RWPE2 (cell line): Measurements from ENCODE around the gene B4GAT1.

Experiments
- ATAC-seq: fragments of 200-7000 bp; cut with Tn5 transposase; 3 replicates; pipeline ENCODE4 v1.9.1; 2021; ENCODE audit warnings: low read depth
- DNase-seq: peaks from one replicate; pipeline ENCODE4 v3.0.0-alpha.2; 2020; ENCODE audit warnings: low spot score
- H3K27ac ChIP-seq: fragments of 450-650 bp; 2 replicates; pipeline ENCODE4 v1.5.1; 2017; ENCODE audit warnings: mild to moderate bottlenecking; ENCODE audit not compliant: poor library complexity, severe bottlenecking
- H3K27me3 ChIP-seq: fragments of 250-450 bp; sonication (Bioruptor Pico); 2 replicates; pipeline ENCODE4 v1.5.1; 2021; ENCODE audit warnings: mild to moderate bottlenecking, moderate library complexity; ENCODE audit not compliant: insufficient read depth, poor library complexity, severe bottlenecking
- H3K36me3 ChIP-seq: fragments of 250-450 bp; sonication (Bioruptor Pico); 2 replicates; pipeline ENCODE4 v1.5.1; 2020; ENCODE audit warnings: low read depth, mild to moderate bottlenecking, moderate library complexity
- H3K4me1 ChIP-seq: fragments of 250-450 bp; sonication (Bioruptor Pico); 2 replicates; pipeline ENCODE4 v1.5.1; 2021; ENCODE audit warnings: mild to moderate bottlenecking, moderate library complexity; ENCODE audit not compliant: insufficient read depth, poor library complexity, severe bottlenecking
- H3K4me3 ChIP-seq: fragments of 250-450 bp; sonication (Bioruptor Pico); 2 replicates; pipeline ENCODE4 v1.5.1; 2021; ENCODE audit warnings: mild to moderate bottlenecking, moderate library complexity; ENCODE audit not compliant: severe bottlenecking
- H3K9me3 ChIP-seq: fragments of 250-450 bp; sonication (Bioruptor Pico); 2 replicates; pipeline ENCODE4 v1.5.1; 2021; ENCODE audit warnings: mild to moderate bottlenecking, moderate library complexity; ENCODE audit not compliant: severe bottlenecking
- CTCF ChIP-seq: fragments of 450-650 bp; IDR thresholded peaks from one replicate; pipeline ENCODE4 v1.5.1; 2017; ENCODE audit warnings: mild to moderate bottlenecking, moderate library complexity; ENCODE audit not compliant: poor library complexity, severe bottlenecking

Gene B4GAT1

DNA sequence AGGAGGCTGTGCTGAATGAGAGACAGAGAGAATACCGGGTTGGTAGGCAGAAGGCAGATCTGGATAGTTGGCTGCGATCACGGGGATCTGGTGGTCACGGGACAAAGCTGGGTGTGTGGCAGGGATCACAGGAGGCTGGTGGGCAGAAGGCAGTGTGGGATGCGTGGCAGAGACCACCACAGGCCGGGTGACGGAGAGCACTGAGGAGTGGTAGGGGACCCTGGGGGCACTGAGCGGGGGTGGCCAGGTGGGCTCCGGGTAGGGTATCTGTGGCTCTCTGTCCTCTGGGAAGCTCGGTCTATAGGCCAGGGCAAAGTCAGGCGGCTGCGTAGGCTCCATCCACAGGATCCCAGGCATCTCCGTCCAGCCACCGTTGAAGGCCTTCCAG lies 31.9 kb downstream of the B4GAT1 start:
- no peak overlapping the region for H3K4me3 ChIP-seq
- peaks cover 3% of the 10 kb centered on the region for H3K9me3 ChIP-seq
- no peak for TF ChIP-seq CTCF
- H3K36me3 ChIP-seq = no peaks in the 10 kb centered on the region
- ATAC-seq (no peak), DNase-seq (no peak)
- no peaks in the 10 kb centered on the region for H3K27me3 ChIP-seq
- peaks cover 6% of the 10 kb centered on the region for H3K4me1 ChIP-seq
- H3K27ac ChIP-seq = no peak overlapping the region

- no peak overlapping the region for H3K4me3 ChIP-seq
- ATAC-seq = no peak
- TF ChIP-seq CTCF = no peak
- no peak for DNase-seq
- H3K27me3 ChIP-seq = no peaks in the 10 kb centered on the region
- H3K27ac ChIP-seq = no peak overlapping the region
- peaks cover under 1% of the 10 kb centered on the region for H3K9me3 ChIP-seq
- peaks cover 6% of the 10 kb centered on the region for H3K4me1 ChIP-seq
- H3K36me3 ChIP-seq = no peaks in the 10 kb centered on the region
Observed at GRCh38 chr11:66314561-66315497, 32.6 kb downstream of the B4GAT1 start.

- ATAC-seq (no peak), DNase-seq (no peak)
- H3K4me1 ChIP-seq = peaks cover 6% of the 10 kb centered on the region
- no peaks in the 10 kb centered on the region for H3K9me3 ChIP-seq
- no peaks in the 10 kb centered on the region for H3K27me3 ChIP-seq
- TF ChIP-seq CTCF = no peak
- H3K27ac ChIP-seq = no peak overlapping the region
- H3K36me3 ChIP-seq = no peaks in the 10 kb centered on the region
- no peak overlapping the region for H3K4me3 ChIP-seq
Observed at GRCh38 chr11:66314186-66314501, 33.3 kb downstream of the B4GAT1 start.

- H3K36me3 ChIP-seq = no peaks in the 10 kb centered on the region
- ATAC-seq (no peak), DNase-seq (peak; percentile 68)
- peak overlapping the region; percentile 42 for H3K27ac ChIP-seq
- H3K4me1 ChIP-seq = peaks cover 6% of the 10 kb centered on the region
- no peaks in the 10 kb centered on the region for H3K27me3 ChIP-seq
- H3K4me3 ChIP-seq = peak overlapping the region; percentile 18
- H3K9me3 ChIP-seq = no peaks in the 10 kb centered on the region
- TF ChIP-seq CTCF = no peak
Observed at GRCh38 chr11:66313321-66314185, 33.9 kb downstream of the B4GAT1 start.
